ENCODE data around the gene PRSS21. TPM values are rescaled to one million over a fixed set of nuclear protein-coding genes. Genes with fewer than 3 reads are reported as not detected.

The PRSS21 gene
- total RNA-seq, 1 donor from 2014 or later = not detected

- DNase-seq = no peak
These were observed 36.8 kb upstream of the PRSS21 start for GRCh38 chr16:2779978-2780898.

GRCh38 chr16:2782583-2783351 is 34.3 kb upstream of the PRSS21 start:
- no peak for DNase-seq

- no peak for DNase-seq
These were observed 33.3 kb upstream of the PRSS21 start for GRCh38 chr16:2783581-2784357.

- DNase-seq = no peak
These were observed 32.5 kb upstream of the PRSS21 start for GRCh38 chr16:2784358-2785100.

- DNase-seq = no peak
These were observed 31.7 kb upstream of the PRSS21 start for GRCh38 chr16:2785101-2785991.

- DNase-seq = no peak
These were observed 30.8 kb upstream of the PRSS21 start for GRCh38 chr16:2786061-2786825.

- no peak for DNase-seq
These were observed 30.2 kb upstream of the PRSS21 start for GRCh38 chr16:2786826-2787151.

GRCh38 chr16:2787406-2787805 is 29.6 kb upstream of the PRSS21 start, which contains the start of gene PRSS33:
TSS of gene PRSS33 (minus strand) at chr16:2787560. CDS start at chr16:2786547, 1,013 bp downstream.
- no peak for DNase-seq

- DNase-seq = no peak
These were observed 29.1 kb upstream of the PRSS21 start for GRCh38 chr16:2787961-2788360.

GRCh38 chr16:2790631-2791030 is 26.4 kb upstream of the PRSS21 start:
- DNase-seq = no peak

- DNase-seq = no peak
These were observed 25.9 kb upstream of the PRSS21 start for GRCh38 chr16:2791174-2791573.

- no peak for DNase-seq
These were observed 24.1 kb upstream of the PRSS21 start for GRCh38 chr16:2792940-2793339.

- no peak for DNase-seq
These were observed 21.5 kb upstream of the PRSS21 start for GRCh38 chr16:2795395-2796143.

- DNase-seq = no peak
These were observed 18.3 kb upstream of the PRSS21 start for GRCh38 chr16:2798723-2799204.

GRCh38 chr16:2799205-2799858 is 17.7 kb upstream of the PRSS21 start:
- no peak for DNase-seq

GRCh38 chr16:2799859-2800226 is 17.2 kb upstream of the PRSS21 start:
- no peak for DNase-seq

GRCh38 chr16:2803545-2804195 is 13.4 kb upstream of the PRSS21 start:
- DNase-seq = no peak

GRCh38 chr16:2804728-2805127 is 12.3 kb upstream of the PRSS21 start:
- DNase-seq = no peak
